ENCODE results near the gene SLC22A7. TPM values are rescaled to one million over a fixed set of nuclear protein-coding genes. Genes with fewer than 3 reads are reported as not detected.

SLC22A7 gene
- total RNA-seq, 1 experiment from 2014 or later: not detected

DNA sequence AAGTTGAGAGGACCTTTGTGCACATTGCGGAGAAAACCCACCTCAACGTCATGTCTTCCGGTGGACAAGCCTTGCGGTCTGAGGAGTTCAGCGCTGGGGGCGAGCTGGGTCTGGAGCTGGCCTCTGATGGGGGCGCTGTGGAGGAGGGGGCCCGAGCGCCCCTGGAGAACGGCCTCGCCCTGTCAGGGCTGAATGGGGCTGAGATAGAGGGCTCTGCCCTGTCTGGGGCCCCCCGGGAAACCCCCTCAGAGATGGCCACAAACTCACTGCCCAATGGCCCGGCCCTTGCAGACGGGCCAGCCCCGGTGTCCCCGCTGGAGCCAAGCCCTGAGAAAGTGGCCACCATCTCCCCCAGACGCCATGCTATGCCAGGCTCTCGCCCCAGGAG is 14.6 kb upstream of the SLC22A7 start:
- no peak overlapping the region for H3K4me3 ChIP-seq
- H3K36me3 ChIP-seq: no peaks in the 10 kb centered on the region
- H3K27ac ChIP-seq: no peak overlapping the region
- DNase-seq (ENCODE audit: low read depth in 1 of 2, low spot score in 2 of 2): no peak
- peaks cover 41% of the 10 kb centered on the region for H3K27me3 ChIP-seq (replicated peaks)
- H3K9me3 ChIP-seq (replicated peaks): no peaks in the 10 kb centered on the region
- peaks cover 6% of the 10 kb centered on the region for H3K4me1 ChIP-seq (replicated peaks)

DNA sequence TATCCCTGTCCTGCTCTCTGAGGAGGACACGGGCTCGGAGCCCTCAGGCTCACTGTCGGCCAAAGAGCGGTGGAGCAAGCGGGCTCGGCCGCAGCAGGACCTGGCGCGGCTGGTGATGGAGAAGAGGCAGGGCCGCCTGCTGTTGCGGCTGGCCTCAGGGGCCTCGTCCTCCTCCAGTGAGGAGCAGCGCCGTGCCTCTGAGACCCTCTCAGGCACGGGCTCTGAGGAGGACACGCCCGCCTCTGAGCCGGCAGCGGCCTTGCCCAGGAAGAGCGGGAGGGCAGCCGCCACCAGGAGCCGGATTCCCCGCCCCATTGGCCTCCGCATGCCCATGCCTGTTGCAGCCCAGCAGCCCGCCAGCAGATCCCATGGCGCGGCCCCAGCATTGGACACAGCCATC is 14.2 kb upstream of the SLC22A7 start:
- no peak overlapping the region for H3K4me3 ChIP-seq
- no peak for DNase-seq (ENCODE audit: low read depth in 1 of 2, low spot score in 2 of 2)
- no peaks in the 10 kb centered on the region for H3K9me3 ChIP-seq (replicated peaks)
- H3K27ac ChIP-seq: no peak overlapping the region
- no peaks in the 10 kb centered on the region for H3K36me3 ChIP-seq
- peaks cover 41% of the 10 kb centered on the region for H3K27me3 ChIP-seq (replicated peaks)
- peaks cover 2% of the 10 kb centered on the region for H3K4me1 ChIP-seq (replicated peaks)

DNA sequence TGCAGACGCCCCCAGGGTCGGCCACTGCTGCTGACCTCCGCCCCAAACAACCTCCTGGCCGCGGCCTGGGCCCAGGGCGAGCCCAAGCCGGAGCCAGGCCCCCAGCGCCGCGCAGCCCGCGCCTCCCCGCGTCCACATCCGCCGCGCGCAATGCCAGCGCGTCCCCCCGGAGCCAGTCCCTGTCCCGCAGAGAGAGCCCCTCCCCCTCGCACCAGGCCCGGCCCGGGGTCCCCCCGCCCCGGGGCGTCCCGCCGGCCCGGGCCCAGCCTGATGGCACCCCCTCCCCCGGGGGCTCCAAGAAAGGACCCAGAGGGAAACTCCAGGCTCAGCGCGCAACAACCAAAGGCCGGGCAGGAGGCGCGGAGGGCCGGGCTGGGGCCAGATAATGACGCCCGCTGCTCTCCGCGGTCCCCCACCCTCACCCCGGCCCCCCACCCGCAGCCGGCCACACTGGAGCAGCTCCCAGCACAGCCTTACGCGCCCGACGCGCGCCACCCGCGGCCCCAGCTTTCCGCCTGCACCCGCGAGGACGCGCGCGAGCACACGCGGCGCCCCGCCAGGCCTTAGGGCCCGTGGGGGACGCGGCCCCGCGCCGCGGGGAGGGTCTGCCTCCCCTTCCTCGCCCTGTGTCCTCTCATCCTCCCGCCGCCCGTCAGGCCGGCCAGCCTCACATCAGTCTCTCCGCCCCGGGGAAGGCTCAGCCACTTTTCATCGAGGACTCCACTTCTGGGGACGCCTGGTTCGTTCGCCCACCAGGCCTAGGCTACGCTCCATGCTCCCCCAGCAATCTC is 12.9 kb upstream of the SLC22A7 start:
- DNase-seq (ENCODE audit: low read depth in 1 of 2, low spot score in 2 of 2): no peak
- H3K27me3 ChIP-seq (replicated peaks): peaks cover 41% of the 10 kb centered on the region
- H3K36me3 ChIP-seq: no peaks in the 10 kb centered on the region
- H3K9me3 ChIP-seq (replicated peaks): no peaks in the 10 kb centered on the region
- no peaks in the 10 kb centered on the region for H3K4me1 ChIP-seq (replicated peaks)
- H3K4me3 ChIP-seq: no peak overlapping the region
- H3K27ac ChIP-seq: no peak overlapping the region

DNA sequence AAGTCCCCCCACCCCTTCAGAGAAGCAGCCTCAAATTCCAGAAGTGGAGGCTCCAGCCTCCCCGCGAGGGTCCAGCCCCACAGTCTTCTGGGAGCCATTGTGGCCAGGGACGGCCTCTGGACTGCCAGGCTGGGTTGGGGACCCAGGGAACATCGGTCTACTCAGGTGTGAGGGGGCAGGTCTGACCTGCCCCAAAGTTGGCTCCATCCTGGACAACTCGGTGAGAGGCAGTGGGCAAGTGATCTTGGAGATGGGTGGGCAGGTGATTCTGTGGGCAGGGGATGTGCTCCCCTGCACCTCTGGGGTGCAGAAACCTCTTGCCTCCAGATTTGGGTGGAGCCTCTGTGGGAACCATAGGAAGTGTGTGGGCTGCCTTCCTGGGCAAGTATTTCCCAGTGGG is 12.2 kb upstream of the SLC22A7 start:
- Histone ChIP-seq H3K27me3 (replicated peaks) (peaks cover 39% of the 10 kb centered on the region), H3K4me3 (no peak overlapping the region), H3K9me3 (replicated peaks) (no peaks in the 10 kb centered on the region), H3K27ac (no peak overlapping the region), H3K4me1 (replicated peaks) (no peaks in the 10 kb centered on the region), H3K36me3 (no peaks in the 10 kb centered on the region)
- DNase-seq (ENCODE audit: low read depth in 1 of 2, low spot score in 2 of 2): no peak

DNA sequence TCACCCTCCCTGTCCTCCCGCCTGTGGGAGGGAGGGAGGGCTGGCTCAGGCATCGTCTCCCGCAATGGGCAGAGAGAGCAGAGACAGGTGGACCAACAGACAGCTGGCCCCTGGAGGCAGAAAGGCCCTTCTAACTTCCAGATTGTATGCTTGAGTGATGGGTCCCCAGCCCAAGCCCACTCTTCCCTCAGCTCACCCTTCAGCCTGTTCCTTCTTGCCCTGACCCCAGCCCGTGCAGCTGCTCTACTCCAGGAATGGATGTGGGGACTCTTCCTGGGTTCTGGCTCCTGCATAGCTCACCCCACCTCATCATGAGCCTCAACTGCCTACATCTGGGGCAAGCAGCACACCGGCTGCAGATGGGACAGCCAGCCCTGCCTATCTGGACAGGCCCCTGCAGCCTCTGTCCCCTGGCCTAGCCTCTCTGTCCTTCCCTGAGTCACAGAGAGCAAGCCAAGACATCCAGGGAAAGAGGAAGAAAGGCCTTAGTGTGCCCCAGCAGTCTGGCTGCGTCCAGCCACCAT is 11.5 kb upstream of the SLC22A7 start:
- H3K4me1 ChIP-seq (replicated peaks): no peaks in the 10 kb centered on the region
- H3K9me3 ChIP-seq (replicated peaks): no peaks in the 10 kb centered on the region
- H3K4me3 ChIP-seq: no peak overlapping the region
- H3K27me3 ChIP-seq (replicated peaks): peaks cover 39% of the 10 kb centered on the region
- DNase-seq (ENCODE audit: low read depth in 1 of 2, low spot score in 2 of 2): no peak
- H3K27ac ChIP-seq: no peak overlapping the region
- no peaks in the 10 kb centered on the region for H3K36me3 ChIP-seq

DNA sequence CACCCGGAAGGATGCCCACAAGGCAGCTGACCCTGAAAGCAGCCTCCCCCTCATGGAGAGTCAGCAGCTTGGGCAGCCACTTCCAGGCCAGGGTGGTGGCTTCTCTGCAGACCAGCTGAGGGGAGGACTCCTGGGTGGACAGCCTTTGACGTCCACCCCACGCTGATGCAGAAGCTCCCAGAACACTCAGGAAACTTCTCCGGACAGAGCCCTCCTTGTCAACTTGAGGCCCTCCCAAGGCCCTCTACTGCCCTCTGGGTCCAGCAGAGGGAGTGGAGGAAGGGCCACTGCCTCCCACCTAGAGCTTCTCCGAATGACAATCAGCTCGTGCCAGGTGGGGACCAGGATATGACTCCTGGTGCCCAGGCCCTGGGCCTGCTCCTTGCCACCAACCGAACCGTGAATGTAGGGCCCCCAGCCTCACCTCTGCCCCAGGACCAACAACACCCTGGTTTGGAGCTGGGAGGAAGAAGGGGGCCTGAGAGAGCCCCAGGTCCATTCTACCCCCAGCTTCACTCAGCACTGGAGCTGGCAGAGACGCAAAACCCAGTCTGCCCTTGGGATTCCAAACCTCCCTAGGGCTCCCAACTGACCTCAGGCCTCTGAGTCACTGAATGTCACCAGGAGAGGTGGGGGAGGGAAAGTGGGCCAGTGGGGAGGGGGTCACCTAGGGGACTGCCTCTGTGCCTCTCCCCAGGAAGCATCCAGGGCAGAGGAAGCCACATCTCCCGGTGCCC is 10.9 kb upstream of the SLC22A7 start:
- Histone ChIP-seq H3K4me3 (no peak overlapping the region), H3K36me3 (no peaks in the 10 kb centered on the region), H3K4me1 (replicated peaks) (no peaks in the 10 kb centered on the region), H3K9me3 (replicated peaks) (no peaks in the 10 kb centered on the region), H3K27ac (no peak overlapping the region), H3K27me3 (replicated peaks) (peaks cover 41% of the 10 kb centered on the region)
- no peak for DNase-seq (ENCODE audit: low read depth in 1 of 2, low spot score in 2 of 2)

DNA sequence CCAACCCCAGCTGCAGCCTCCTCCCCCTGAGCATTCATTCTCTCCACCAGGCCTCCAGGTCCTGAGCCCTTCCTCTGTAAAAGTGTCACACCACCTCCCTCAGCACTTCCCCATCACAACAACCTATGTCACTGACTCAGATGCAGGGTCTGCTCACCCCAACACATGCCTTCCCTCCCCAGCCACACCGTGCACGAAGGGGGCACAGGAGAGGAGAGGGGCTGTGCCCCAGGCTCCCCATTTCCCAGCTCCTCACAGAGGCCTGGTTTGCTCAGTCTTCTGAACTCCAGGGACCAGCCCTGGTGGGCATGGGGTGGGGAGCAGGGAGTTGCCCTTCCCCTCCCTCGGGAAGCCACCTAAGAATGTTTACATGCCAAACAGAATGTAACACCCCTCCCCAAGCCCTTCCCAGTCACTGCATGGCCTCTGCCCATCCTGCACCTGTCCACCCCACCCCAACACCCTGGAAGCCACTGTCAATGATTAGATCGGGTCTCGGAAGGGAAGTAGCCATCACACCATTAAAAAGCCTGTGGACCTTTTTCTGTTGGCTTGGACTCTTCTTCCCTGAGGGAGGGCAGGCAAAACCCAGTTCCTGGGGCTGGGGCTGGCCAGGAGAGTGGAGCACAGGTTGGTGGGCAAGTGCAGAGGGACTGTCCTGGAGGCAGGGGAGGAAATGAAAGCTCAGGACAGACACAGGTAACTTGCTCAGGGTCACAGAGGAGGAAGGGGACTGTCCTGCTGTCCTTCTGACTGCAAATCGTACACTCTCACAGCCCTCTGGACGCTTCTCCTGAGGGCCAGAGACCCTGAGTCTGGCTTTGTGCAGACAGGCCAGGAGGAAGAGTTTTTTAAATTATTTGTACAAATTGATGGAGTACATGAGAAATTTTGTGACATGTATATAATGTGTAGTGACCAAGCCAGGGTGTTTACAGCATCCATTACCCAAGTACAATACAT is 10.1 kb upstream of the SLC22A7 start:
- H3K4me3 ChIP-seq: no peak overlapping the region
- H3K36me3 ChIP-seq: no peaks in the 10 kb centered on the region
- no peak overlapping the region for H3K27ac ChIP-seq
- H3K27me3 ChIP-seq (replicated peaks): peaks cover 33% of the 10 kb centered on the region
- no peak for DNase-seq (ENCODE audit: low read depth in 1 of 2, low spot score in 2 of 2)
- H3K4me1 ChIP-seq (replicated peaks): no peaks in the 10 kb centered on the region
- H3K9me3 ChIP-seq (replicated peaks): no peaks in the 10 kb centered on the region

DNA sequence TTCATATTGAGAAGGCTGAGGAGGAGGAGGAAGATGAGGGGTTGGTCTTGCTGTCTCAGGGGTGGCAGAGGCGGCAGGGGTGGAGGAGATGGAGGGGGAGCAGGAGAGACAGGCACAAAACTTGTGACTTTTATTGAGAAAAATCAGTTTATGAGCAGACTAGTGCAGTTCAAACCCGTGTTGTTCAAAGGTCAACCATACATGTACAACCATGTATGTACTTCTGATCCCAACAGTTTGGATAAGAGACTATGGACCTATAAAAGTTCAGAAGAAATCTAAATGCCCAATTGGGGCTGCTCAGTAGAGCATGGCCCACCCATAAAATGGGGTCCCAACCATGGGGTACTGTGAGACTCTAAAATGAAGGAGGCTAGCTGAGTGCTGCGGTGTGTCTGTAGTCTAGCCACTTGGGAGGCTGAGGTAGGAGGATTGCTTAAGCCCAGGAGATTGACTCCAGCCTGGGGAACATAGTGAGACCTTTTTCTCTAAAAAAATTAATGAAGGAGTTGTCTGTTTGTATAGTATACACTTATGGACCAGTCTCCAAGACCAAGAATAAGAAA is 7.6 kb upstream of the SLC22A7 start:
- Histone ChIP-seq H3K4me3 (no peak overlapping the region), H3K4me1 (replicated peaks) (no peaks in the 10 kb centered on the region)

DNA sequence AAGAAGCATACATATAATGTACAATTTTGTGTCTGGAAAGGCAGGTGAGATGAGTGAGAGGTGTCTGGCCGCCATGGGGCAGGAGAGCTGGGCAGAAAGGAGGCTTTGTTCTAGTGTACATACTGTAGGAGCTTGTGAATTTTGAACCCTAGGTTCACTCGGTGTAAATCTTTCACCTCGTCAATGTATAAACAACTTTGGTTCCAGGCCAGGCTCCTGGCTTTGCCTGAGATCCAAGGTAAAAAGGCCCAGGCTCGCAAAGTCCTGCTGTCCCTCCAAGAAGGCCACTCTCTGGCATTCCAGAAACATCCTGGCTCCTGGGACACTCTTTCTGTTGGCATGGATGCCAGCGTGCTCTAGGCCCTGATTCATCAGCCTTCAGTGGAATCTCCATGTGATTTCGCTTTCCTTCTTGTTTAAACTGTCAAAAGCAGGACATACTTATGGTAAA is 7.1 kb upstream of the SLC22A7 start:
- no peak for DNase-seq (ENCODE audit: low read depth in 1 of 2, low spot score in 2 of 2)
- H3K4me3 ChIP-seq: no peak overlapping the region
- no peaks in the 10 kb centered on the region for H3K4me1 ChIP-seq (replicated peaks)
- no peaks in the 10 kb centered on the region for H3K36me3 ChIP-seq
- no peaks in the 10 kb centered on the region for H3K9me3 ChIP-seq (replicated peaks)
- H3K27ac ChIP-seq: no peak overlapping the region
- H3K27me3 ChIP-seq (replicated peaks): peaks cover 10% of the 10 kb centered on the region

More for the DNA sequence above, 7.6 kb upstream of the SLC22A7 start:
- H3K9me3 ChIP-seq (replicated peaks): no peaks in the 10 kb centered on the region
- no peaks in the 10 kb centered on the region for H3K36me3 ChIP-seq
- H3K27me3 ChIP-seq (replicated peaks): peaks cover 15% of the 10 kb centered on the region
- no peak for DNase-seq (ENCODE audit: low read depth in 1 of 2, low spot score in 2 of 2)
- no peak overlapping the region for H3K27ac ChIP-seq

DNA sequence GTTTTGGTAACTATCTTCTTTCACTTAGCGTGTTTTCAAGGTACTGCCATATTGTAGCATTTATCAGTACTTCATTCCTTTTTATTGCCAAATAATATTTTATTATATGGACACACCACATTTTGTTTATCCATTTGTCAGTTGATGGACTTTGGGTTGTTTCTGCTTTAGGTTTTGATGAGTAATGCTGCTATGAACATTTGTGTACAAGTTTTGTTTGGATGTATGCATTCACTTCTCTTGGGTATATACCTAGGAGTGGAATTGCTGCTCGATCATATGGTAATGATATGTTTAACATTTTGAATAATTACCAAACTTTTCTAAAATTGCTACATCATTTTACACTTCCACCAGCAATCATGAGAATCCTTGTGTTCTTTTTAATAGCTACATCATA is 6.4 kb upstream of the SLC22A7 start:
- Histone ChIP-seq H3K9me3 (replicated peaks) (no peaks in the 10 kb centered on the region), H3K4me3 (no peak overlapping the region), H3K36me3 (no peaks in the 10 kb centered on the region), H3K4me1 (replicated peaks) (no peaks in the 10 kb centered on the region), H3K27me3 (replicated peaks) (peaks cover 8% of the 10 kb centered on the region), H3K27ac (no peak overlapping the region)
- no peak for DNase-seq (ENCODE audit: low read depth in 1 of 2, low spot score in 2 of 2)

DNA sequence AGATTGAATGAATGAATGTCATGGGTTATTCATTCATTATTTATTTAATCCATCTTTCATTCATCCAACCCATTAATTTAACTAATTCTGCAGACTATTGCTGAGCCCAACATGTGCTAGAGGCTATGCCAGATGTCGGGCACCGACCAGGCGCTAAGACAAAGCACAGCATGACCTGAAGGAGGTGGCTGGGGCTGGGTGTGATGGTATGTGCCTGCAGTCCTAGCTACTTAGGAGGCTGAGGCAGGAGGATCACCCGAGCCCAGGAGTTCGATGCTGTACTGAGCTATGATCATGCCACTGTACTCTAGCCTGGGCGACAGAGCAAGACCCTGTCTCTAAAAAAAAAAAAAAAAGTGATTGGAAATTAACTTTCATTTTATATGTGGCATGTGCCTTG is 5.7 kb upstream of the SLC22A7 start:
- no peak for DNase-seq (ENCODE audit: low read depth in 1 of 2, low spot score in 2 of 2)
- Histone ChIP-seq H3K4me1 (replicated peaks) (no peaks in the 10 kb centered on the region), H3K27me3 (replicated peaks) (peaks cover 13% of the 10 kb centered on the region), H3K9me3 (replicated peaks) (no peaks in the 10 kb centered on the region), H3K27ac (no peak overlapping the region), H3K36me3 (no peaks in the 10 kb centered on the region), H3K4me3 (no peak overlapping the region)

DNA sequence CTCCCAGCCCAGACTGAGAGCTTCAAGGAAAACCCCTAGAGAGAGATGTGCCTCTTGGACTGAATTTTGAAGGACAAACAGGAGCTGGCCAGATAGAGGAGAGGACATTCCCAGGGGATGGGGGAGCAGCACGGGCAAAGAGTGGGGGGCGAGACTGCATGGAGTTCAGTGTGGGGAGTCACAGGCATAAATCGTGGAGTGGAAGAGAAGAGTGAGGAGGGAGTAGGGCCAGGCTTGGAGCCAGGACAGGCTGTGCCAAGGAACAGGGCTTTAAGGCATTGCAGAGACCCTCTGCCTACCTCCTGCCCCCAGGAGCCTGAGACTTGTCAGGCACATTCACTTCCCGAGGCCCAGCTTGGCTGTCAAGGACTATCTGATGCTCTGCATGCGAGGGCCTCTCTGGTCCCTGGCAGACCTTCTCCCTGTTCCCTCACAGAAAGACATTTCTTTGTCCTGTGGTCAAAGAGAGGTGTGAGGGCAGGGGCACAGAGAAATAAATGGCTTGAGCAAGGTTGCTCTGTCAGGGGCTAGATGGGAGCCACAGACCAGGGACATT is 5.2 kb upstream of the SLC22A7 start:
- Histone ChIP-seq H3K4me1 (replicated peaks) (no peaks in the 10 kb centered on the region), H3K36me3 (no peaks in the 10 kb centered on the region), H3K9me3 (replicated peaks) (no peaks in the 10 kb centered on the region), H3K27ac (no peak overlapping the region), H3K27me3 (replicated peaks) (peaks cover 13% of the 10 kb centered on the region), H3K4me3 (no peak overlapping the region)
- DNase-seq (ENCODE audit: low read depth in 1 of 2, low spot score in 2 of 2): no peak

DNA sequence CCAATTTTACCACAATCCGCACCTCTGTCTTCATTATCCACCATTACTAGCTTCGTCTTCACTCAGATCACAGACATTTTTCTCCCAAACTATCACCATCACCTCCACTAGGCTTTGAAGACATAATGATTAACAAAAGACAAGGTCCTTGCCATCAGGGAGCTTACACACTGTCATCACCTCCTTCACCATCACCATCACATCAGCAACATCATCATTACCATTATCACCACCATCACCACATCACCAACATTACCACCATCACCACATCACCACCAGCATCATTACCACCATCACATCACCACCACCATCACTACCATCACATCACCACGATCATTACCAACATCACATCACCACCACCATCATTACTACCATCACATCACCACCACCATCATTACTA is 4.4 kb upstream of the SLC22A7 start:
- no peak for DNase-seq (ENCODE audit: low read depth in 1 of 2, low spot score in 2 of 2)
- Histone ChIP-seq H3K4me1 (replicated peaks) (no peaks in the 10 kb centered on the region), H3K4me3 (no peak overlapping the region), H3K9me3 (replicated peaks) (no peaks in the 10 kb centered on the region), H3K36me3 (no peaks in the 10 kb centered on the region), H3K27ac (no peak overlapping the region), H3K27me3 (replicated peaks) (peaks cover 17% of the 10 kb centered on the region)
